ENCODE data around the gene RBM8A. TPM values are rescaled to one million over a fixed set of nuclear protein-coding genes. Genes with fewer than 3 reads are reported as not detected.
A peak's percentile ranks its signal among the peaks of the same experiment; 100 is the strongest.
"Not testable (repeated sequence)": the region's sequence is repeated elsewhere in the genome, so short reads cannot be mapped to it uniquely, and the experiment has no call there.

The RBM8A gene
- total RNA-seq, 1 donor from 2014 or later = 81.1 TPM

- no peak for DNase-seq (ENCODE audit: low spot score in 2 of 2)
- FAIRE-seq = no peak
Observed at GRCh38 chr1:145956781-145957442, 29.6 kb upstream of the RBM8A start.

GRCh38 chr1:145956361-145956760 is 29.1 kb upstream of the RBM8A start:
- DNase-seq (ENCODE audit: low spot score in 2 of 2) (no peak), FAIRE-seq (no peak)

- FAIRE-seq = no peak
- no peak for DNase-seq (ENCODE audit: low spot score in 2 of 2)
Observed at GRCh38 chr1:145955436-145955835, 28.2 kb upstream of the RBM8A start.

GRCh38 chr1:145953861-145954260 is 26.6 kb upstream of the RBM8A start:
- no peak for DNase-seq (ENCODE audit: low spot score in 2 of 2)
- no peak for FAIRE-seq

GRCh38 chr1:145952903-145953302 is 25.6 kb upstream of the RBM8A start:
- FAIRE-seq (no peak), DNase-seq (ENCODE audit: low spot score in 2 of 2) (no peak)

GRCh38 chr1:145951526-145951925 is 24.2 kb upstream of the RBM8A start:
- FAIRE-seq (no peak), DNase-seq (ENCODE audit: low spot score in 2 of 2) (no peak)

- FAIRE-seq (no peak), DNase-seq (ENCODE audit: low spot score in 2 of 2) (no peak)
Observed at GRCh38 chr1:145949219-145949618, 21.9 kb upstream of the RBM8A start.

GRCh38 chr1:145947551-145947950 is 20.3 kb upstream of the RBM8A start:
- FAIRE-seq (no peak), DNase-seq (ENCODE audit: low spot score in 2 of 2) (no peak)

GRCh38 chr1:145946477-145946986 is 19.2 kb upstream of the RBM8A start:
- DNase-seq (ENCODE audit: low spot score in 2 of 2) (no peak), FAIRE-seq (no peak)

- no peak for DNase-seq (ENCODE audit: low spot score in 2 of 2)
- FAIRE-seq = no peak
Observed at GRCh38 chr1:145944532-145944931, 17.2 kb upstream of the RBM8A start.

- FAIRE-seq = no peak
- no peak for DNase-seq (ENCODE audit: low spot score in 2 of 2)
Observed at GRCh38 chr1:145942871-145943270, 15.6 kb upstream of the RBM8A start.

- FAIRE-seq (no peak), DNase-seq (ENCODE audit: low spot score in 2 of 2) (no peak)
Observed at GRCh38 chr1:145942405-145942804, 15.1 kb upstream of the RBM8A start.

- FAIRE-seq (no peak), DNase-seq (ENCODE audit: low spot score in 2 of 2) (no peak)
Observed at GRCh38 chr1:145937436-145937835, 10.2 kb upstream of the RBM8A start.

GRCh38 chr1:145936247-145936646 is 9.0 kb upstream of the RBM8A start:
- FAIRE-seq = no peak
- no peak for DNase-seq (ENCODE audit: low spot score in 2 of 2)

GRCh38 chr1:145935708-145936107 is 8.4 kb upstream of the RBM8A start:
- no peak for FAIRE-seq
- no peak for DNase-seq (ENCODE audit: low spot score in 2 of 2)

- FAIRE-seq; DNase-seq (ENCODE audit: low spot score in 2 of 2): not testable (repeated sequence)
Observed at GRCh38 chr1:145932522-145933009, 5.3 kb upstream of the RBM8A start.

- no peak for FAIRE-seq
- no peak for DNase-seq (ENCODE audit: low spot score in 2 of 2)
Observed at GRCh38 chr1:145927916-145928643, 796 bp upstream of the RBM8A start.

GRCh38 chr1:145926686-145927062 is 610 bp downstream of the RBM8A start:
- DNase-seq (ENCODE audit: low spot score in 2 of 2) (no peak), FAIRE-seq (no peak)

GRCh38 chr1:145922266-145922665 is 5.0 kb downstream of the RBM8A start:
- FAIRE-seq (no peak), DNase-seq (ENCODE audit: low spot score in 2 of 2) (no peak)

GRCh38 chr1:145920297-145920696 is 7.0 kb downstream of the RBM8A start:
- FAIRE-seq; DNase-seq (ENCODE audit: low spot score in 2 of 2): not testable (repeated sequence)

- FAIRE-seq = no peak
- DNase-seq (ENCODE audit: low spot score in 2 of 2) = peak; percentile 22 to 33
Observed at GRCh38 chr1:145918992-145919939, 8.0 kb downstream of the RBM8A start.

Data from frontal cortex (tissue), 4 donors.